LNCAP (cell line): ENCODE results near the gene BAK1.

Experiments used
- CTCF ChIP-seq: fragments of 450-650 bp; IDR thresholded peaks from 2 replicates; pipeline ENCODE4 v1.5.1; 2017; ENCODE audit warnings: mild to moderate bottlenecking

BAK1 gene

GRCh38 chr6:33593414-33593727 is 13.3 kb upstream of the BAK1 start:
- no peak for TF ChIP-seq CTCF

GRCh38 chr6:33592595-33593413 is 12.7 kb upstream of the BAK1 start:
- TF ChIP-seq CTCF = no peak

- TF ChIP-seq CTCF = no peak
Observed at GRCh38 chr6:33592280-33592594, 12.2 kb upstream of the BAK1 start.

- TF ChIP-seq CTCF = no peak
Observed at GRCh38 chr6:33591424-33592032, 11.5 kb upstream of the BAK1 start.

GRCh38 chr6:33590531-33591198 is 10.6 kb upstream of the BAK1 start:
- TF ChIP-seq CTCF = no peak

GRCh38 chr6:33589731-33590530 is 9.9 kb upstream of the BAK1 start:
- peak; percentile 69 for TF ChIP-seq CTCF

GRCh38 chr6:33589392-33589730 is 9.3 kb upstream of the BAK1 start:
- no peak for TF ChIP-seq CTCF
